Measurements from ENCODE around the gene ZNF221.
A peak's percentile ranks its signal among the peaks of the same experiment; 100 is the strongest.

ZNF221 gene

GRCh38 chr19:43960411-43960810 lies 9.4 kb downstream of the ZNF221 start:
- no peak for DNase-seq

DNA sequence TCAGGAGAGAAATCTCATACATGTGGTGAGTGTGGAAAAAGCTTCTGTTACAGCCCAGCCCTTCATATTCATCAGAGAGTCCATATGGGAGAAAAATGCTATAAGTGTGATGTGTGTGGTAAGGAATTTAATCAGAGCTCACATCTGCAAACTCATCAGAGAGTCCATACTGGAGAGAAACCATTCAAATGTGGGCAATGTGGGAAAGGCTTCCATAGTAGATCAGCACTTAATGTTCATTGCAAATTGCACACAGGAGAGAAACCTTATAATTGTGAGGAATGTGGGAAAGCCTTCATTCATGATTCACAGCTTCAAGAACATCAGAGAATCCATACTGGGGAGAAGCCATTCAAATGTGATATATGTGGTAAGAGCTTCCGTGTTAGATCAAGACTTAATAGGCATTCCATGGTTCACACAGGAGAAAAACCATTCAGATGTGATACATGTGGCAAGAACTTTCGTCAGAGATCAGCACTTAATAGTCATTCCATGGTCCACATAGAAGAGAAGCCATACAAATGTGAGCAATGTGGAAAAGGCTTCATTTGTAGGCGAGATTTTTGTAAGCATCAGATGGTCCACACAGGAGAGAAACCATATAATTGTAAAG lies 15.2 kb downstream of the ZNF221 start:
- DNase-seq: no peak

GRCh38 chr19:43976732-43977131 lies 25.7 kb downstream of the ZNF221 start:
- no peak for DNase-seq

DNA sequence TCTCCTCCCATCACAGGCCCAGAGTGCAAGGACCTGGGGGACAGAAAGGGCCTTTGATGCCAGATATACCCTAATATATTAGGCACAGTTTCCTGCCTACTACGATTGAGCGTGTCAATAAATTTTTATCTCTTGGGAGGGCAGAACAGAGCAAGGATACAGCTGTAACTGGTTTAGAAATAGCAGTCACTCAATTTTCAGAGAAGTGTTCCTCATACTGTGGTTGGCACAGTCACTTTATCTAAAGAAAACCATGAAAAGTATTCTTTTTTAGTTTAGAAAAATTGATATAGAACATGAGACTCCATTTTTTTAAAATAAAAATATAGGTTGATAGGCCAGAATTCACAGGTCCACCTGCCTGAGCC lies 32.5 kb downstream of the ZNF221 start:
- DNase-seq: no peak

DNA sequence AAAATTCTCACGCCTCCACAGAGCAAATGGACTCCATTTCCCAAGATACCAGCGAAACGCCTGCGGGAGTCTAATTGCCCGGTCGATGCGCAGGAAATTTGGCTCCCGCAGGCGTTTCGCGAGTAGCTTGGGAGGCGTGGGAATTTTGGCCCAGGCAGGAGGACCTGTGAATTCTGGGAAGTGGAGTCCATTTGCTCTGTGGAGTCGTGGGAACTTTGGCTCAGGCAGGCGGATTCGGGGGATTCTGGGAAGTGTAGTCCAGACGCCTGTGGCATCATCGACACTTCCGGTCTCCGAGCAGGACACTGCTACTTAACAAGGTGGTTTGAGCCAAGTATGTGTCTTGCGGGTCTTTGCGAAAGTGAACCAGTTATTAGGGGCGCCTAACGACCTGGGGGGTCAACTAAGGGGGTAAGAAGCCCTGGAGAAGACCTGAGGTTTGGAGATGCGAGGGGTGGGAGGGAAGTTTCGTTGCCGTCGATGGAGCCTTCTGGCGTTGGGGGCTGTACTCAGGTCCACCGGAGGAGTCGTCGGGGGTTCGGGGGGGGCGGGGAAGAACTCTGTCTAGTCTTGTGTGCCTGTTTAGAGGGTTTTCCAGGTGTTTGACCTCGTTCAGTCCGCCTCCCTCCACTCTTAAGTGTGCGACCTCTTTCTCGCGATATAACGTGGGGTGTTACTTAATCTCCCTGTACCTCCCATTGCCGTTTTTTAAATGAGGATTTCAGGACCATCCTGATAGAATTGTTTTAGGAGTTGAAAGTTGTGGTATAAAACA lies 33.1 kb downstream of the ZNF221 start, which contains the start of gene ZNF155:
ZNF155 (plus strand) TSS at position 277 of the 775 bp plus-strand sequence. CDS start 4,356 bp downstream, outside the sequence.
- DNase-seq: peak; percentile 80 to 94

DNA sequence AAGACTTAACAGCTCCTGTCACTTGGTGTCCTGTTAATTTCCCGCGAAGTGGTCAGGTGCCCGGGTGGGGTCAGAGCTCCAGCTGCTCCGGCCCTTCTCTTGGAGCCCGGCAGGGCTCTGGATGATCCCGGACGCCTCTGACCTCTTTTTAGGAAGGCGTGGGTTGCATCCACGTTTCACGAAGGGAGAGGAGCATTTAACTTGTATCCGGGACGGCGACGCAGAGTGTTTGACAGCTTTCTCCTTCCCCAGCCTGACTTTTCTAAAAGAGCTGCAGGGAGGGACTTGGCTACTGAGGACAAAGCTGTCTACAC lies 33.6 kb downstream of the ZNF221 start:
- DNase-seq: no peak

DNA sequence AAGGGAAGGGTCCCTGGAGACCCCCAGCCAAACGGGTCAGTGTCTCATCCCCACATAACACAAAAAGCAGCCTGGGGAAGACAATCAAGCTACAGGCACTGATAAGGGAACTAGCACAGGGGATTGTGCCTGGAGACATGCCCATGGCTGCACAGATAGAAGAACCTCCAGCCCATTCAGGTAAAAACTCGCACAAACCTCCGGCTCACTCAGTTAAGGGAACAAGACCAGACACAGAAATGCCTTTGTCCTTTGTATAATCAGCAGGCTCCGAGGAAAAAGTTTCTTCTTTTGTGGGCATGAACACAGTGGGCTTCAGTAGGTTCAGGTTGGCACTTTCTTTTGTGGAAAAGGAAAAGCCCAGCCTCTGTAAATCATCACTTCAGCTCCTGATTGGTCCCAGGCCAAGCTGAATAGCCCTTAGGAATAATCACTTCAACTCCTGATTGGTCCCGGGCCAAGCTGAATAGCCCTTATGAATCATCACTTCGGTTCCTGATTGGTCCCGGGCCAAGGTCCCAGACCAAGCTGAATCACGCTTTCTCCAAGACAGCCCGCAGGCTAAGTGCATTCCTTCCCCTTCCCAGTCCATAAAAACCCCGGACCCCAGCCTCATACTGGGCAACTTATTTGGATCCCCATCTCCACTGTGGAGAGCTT lies 46.7 kb downstream of the ZNF221 start:
- no peak for DNase-seq

GRCh38 chr19:44002212-44002565 lies 51.2 kb downstream of the ZNF221 start:
- DNase-seq: no peak

- peak; percentile 68 to 84 for DNase-seq
These were observed 51.8 kb downstream of the ZNF221 start, which contains the start of gene ZNF230 for GRCh38 chr19:44002566-44003460. ZNF230 (plus strand) TSS chr19:44002957; CDS start chr19:44007079, 4,122 bp downstream.

- DNase-seq: no peak
These were observed 52.5 kb downstream of the ZNF221 start for GRCh38 chr19:44003461-44004009.

GRCh38 chr19:44005973-44006372 lies 54.9 kb downstream of the ZNF221 start:
- DNase-seq: no peak

- DNase-seq: no peak
These were observed 56.4 kb downstream of the ZNF221 start for GRCh38 chr19:44007473-44007872.

- DNase-seq: no peak
These were observed 59.4 kb downstream of the ZNF221 start for GRCh38 chr19:44010468-44010867.
